BJ (cell line): ENCODE data around the gene KRT10. TPM values are rescaled to one million over a fixed set of nuclear protein-coding genes. Genes with fewer than 3 reads are reported as not detected.

Experiments used
- CTCF ChIA-PET: fragments of 350-600 bp; formaldehyde crosslinking; extraction: SDS; loops from one replicate; lab custom pipeline; 2021; ENCODE audit warnings: antibody characterized with exemption, inconsistent platforms; lab: Yijun Ruan, JAX
- POLR2A ChIA-PET: fragments of 300-600 bp; sonication (Branson Sonifier 250); formaldehyde crosslinking; extraction: SDS; loops from one replicate; lab custom pipeline; 2021; ENCODE audit warnings: antibody characterized with exemption; lab: Charles Lee
- DNase-seq: peaks from one replicate; pipeline ENCODE4 v3.0.0-alpha.2; 2011; ENCODE audit warnings: low read depth
- H3K27me3 ChIP-seq: 2 replicates; pipeline ENCODE4 v1.6.0; 2011; ENCODE audit warnings: low read length; ENCODE audit not compliant: control insufficient read depth, insufficient read depth
- H3K36me3 ChIP-seq: 2 replicates; pipeline ENCODE4 v1.5.1; 2011; ENCODE audit warnings: low read length; ENCODE audit not compliant: control insufficient read depth, insufficient read depth
- H3K4me3 ChIP-seq: 2 replicates; pipeline ENCODE4 v1.5.1; 2011; ENCODE audit warnings: low read depth, mild to moderate bottlenecking, control low read depth, low read length
- CTCF ChIP-seq: IDR thresholded peaks from 2 replicates; pipeline ENCODE4 v1.5.1; 2011; ENCODE audit warnings: low read depth, mild to moderate bottlenecking, control low read depth, inconsistent platforms, low read length, moderate library complexity; ENCODE audit not compliant: insufficient read depth
- polyA plus RNA-seq: library from polyadenylated mRNA; depleted of rRNA; stranded (reverse); fragments of >200 nt; gene quantifications from 2 replicates; pipeline ENCODE4 v1.2.3, GENCODE V29; 2011

The KRT10 gene
- polyA plus RNA-seq, 1 experiment: 6.4 TPM

GRCh38 chr17:40846515-40847144, 24.2 kb upstream of the KRT10 start:
- Histone ChIP-seq H3K27me3 (no peaks in the 10 kb centered on the region), H3K4me3 (no peak overlapping the region), H3K36me3 (no peaks in the 10 kb centered on the region)
- ChIA-PET POLR2A (no interaction called here), CTCF (interaction anchor here (1.1 to 2.4 kb wide), 3 partner anchors 10 to 816 kb away, joined by 5 to 6 read pairs (median 6); no protein-coding TSS in a partner anchor)
- DNase-seq: no peak
- no peak for TF ChIP-seq CTCF

GRCh38 chr17:40844671-40845107, 22.3 kb upstream of the KRT10 start:
- ChIA-PET CTCF (interaction anchor here (1.2 to 1.4 kb wide), 2 partner anchors 704 to 818 kb away, joined by 4 read pairs; no protein-coding TSS in a partner anchor), POLR2A (no interaction called here)
- H3K27me3 ChIP-seq: no peaks in the 10 kb centered on the region
- no peak overlapping the region for H3K4me3 ChIP-seq
- TF ChIP-seq CTCF: no peak
- DNase-seq: no peak
- no peaks in the 10 kb centered on the region for H3K36me3 ChIP-seq

DNA sequence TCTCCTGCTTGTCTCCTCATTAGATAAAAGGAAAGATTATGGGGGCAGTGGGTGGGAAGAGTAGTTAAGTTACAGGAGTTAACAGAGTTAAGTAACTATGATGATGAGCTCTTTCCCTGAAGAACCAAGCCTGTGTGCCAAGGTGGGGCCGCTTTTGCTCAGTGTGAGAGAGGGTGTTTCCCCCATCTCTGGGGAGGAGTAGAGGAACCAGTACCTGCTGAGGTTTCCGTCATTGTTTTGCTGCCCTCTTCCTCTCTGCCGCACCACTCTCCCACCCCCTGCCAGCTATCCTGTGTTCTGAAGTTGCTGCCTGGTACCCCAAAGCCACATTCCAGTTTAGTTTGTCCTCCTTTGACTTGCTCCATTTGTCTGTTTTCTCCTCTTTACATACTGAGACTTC, 20.8 kb upstream of the KRT10 start:
- H3K36me3 ChIP-seq: no peaks in the 10 kb centered on the region
- ChIA-PET CTCF (interaction anchor here (1.1 to 1.5 kb wide), 2 partner anchors 819 to 822 kb away, joined by 4 read pairs; no protein-coding TSS in a partner anchor), POLR2A (interaction anchor here (0.6 kb wide), 1 partner anchor 975 kb away, joined by 3 read pairs; no protein-coding TSS in a partner anchor)
- no peak overlapping the region for H3K4me3 ChIP-seq
- DNase-seq: no peak
- no peak for TF ChIP-seq CTCF
- H3K27me3 ChIP-seq: no peaks in the 10 kb centered on the region

GRCh38 chr17:40841246-40841645, 18.8 kb upstream of the KRT10 start:
- CTCF ChIA-PET: interaction anchor here (0.8 kb wide), 1 partner anchor 9 kb away, joined by 3 read pairs; no protein-coding TSS in a partner anchor
- Histone ChIP-seq H3K27me3 (no peaks in the 10 kb centered on the region), H3K4me3 (no peak overlapping the region), H3K36me3 (no peaks in the 10 kb centered on the region)
- POLR2A ChIA-PET: no interaction called here
- no peak for DNase-seq
- TF ChIP-seq CTCF: no peak

- no peaks in the 10 kb centered on the region for H3K36me3 ChIP-seq
- H3K27me3 ChIP-seq: no peaks in the 10 kb centered on the region
- ChIA-PET CTCF (interaction anchor here (0.7 to 2.0 kb wide), 3 partner anchors 13 to 824 kb away, joined by 3 to 6 read pairs (median 4); no protein-coding TSS in a partner anchor), POLR2A (no interaction called here)
- TF ChIP-seq CTCF: no peak
- no peak for DNase-seq
- H3K4me3 ChIP-seq: no peak overlapping the region
These were observed 16.8 kb upstream of the KRT10 start for GRCh38 chr17:40839194-40839593.
